HFF-Myc (cell line): ENCODE measurements around the gene NSMF.
"Not testable (repeated sequence)": the region's sequence is repeated elsewhere in the genome, so short reads cannot be mapped to it uniquely, and the experiment has no call there.

Experiments used
- DNase-seq: peaks from one replicate; pipeline ENCODE4 v3.0.0-alpha.2; 2011; ENCODE audit warnings: low read depth; ENCODE audit errors: extremely low read depth
- H3K4me3 ChIP-seq: replicated peaks from 2 replicates; pipeline ENCODE4 v1.5.1; 2011; ENCODE audit warnings: low read depth, mild to moderate bottlenecking, control low read depth, low read length
- TF ChIP-seq, protein P1 (sequence below): IDR thresholded peaks from 2 replicates; pipeline ENCODE4 v1.5.1; 2012; ENCODE audit warnings: mild to moderate bottlenecking, low read depth, low read length, control low read depth; ENCODE audit errors: missing control alignments

The NSMF gene

GRCh38 chr9:137474271-137474670 lies 15.1 kb upstream of the NSMF start:
- TF ChIP-seq, protein P1, sequence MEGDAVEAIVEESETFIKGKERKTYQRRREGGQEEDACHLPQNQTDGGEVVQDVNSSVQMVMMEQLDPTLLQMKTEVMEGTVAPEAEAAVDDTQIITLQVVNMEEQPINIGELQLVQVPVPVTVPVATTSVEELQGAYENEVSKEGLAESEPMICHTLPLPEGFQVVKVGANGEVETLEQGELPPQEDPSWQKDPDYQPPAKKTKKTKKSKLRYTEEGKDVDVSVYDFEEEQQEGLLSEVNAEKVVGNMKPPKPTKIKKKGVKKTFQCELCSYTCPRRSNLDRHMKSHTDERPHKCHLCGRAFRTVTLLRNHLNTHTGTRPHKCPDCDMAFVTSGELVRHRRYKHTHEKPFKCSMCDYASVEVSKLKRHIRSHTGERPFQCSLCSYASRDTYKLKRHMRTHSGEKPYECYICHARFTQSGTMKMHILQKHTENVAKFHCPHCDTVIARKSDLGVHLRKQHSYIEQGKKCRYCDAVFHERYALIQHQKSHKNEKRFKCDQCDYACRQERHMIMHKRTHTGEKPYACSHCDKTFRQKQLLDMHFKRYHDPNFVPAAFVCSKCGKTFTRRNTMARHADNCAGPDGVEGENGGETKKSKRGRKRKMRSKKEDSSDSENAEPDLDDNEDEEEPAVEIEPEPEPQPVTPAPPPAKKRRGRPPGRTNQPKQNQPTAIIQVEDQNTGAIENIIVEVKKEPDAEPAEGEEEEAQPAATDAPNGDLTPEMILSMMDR: no peak

GRCh38 chr9:137470785-137471184 lies 11.7 kb upstream of the NSMF start:
- TF ChIP-seq, protein P1: no peak
- no peak overlapping the region for H3K4me3 ChIP-seq
- no peak for DNase-seq

More at GRCh38 chr9:137474271-137474670, 15.1 kb upstream of the NSMF start:
- DNase-seq: no peak
- H3K4me3 ChIP-seq: no peak overlapping the region

GRCh38 chr9:137467896-137468295 lies 8.8 kb upstream of the NSMF start:
- H3K4me3 ChIP-seq: no peak overlapping the region
- no peak for DNase-seq
- TF ChIP-seq, protein P1: no peak

DNA sequence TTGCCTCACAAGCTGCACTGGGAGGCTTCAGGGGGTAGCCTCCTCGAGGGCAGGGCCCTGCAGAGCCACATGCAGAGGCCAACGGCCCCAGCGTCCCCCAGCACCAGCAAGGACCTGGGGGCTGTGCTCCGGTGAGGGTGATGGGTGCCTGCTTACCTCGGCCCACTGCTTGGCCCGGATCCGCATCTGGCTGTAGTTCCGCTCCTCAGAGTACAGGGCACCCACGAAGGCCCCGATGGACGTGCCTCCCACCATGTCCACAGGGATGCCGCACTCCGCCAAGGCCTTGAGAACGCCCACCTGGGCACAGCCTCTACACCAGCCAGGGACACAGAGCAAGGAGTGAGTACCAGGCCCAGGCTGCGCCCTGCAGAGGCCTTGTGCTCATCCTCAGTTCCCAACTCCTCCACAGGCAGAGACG lies 8.0 kb upstream of the NSMF start:
- DNase-seq: no peak
- H3K4me3 ChIP-seq: no peak overlapping the region
- TF ChIP-seq, protein P1: no peak

- not testable (repeated sequence) for DNase-seq, H3K4me3 ChIP-seq
Measured at GRCh38 chr9:137466389-137467085, 7.4 kb upstream of the NSMF start.

- no peak for DNase-seq
- no peak overlapping the region for H3K4me3 ChIP-seq
- TF ChIP-seq, protein P1: no peak
Measured at GRCh38 chr9:137465720-137466388, 6.7 kb upstream of the NSMF start.

DNA sequence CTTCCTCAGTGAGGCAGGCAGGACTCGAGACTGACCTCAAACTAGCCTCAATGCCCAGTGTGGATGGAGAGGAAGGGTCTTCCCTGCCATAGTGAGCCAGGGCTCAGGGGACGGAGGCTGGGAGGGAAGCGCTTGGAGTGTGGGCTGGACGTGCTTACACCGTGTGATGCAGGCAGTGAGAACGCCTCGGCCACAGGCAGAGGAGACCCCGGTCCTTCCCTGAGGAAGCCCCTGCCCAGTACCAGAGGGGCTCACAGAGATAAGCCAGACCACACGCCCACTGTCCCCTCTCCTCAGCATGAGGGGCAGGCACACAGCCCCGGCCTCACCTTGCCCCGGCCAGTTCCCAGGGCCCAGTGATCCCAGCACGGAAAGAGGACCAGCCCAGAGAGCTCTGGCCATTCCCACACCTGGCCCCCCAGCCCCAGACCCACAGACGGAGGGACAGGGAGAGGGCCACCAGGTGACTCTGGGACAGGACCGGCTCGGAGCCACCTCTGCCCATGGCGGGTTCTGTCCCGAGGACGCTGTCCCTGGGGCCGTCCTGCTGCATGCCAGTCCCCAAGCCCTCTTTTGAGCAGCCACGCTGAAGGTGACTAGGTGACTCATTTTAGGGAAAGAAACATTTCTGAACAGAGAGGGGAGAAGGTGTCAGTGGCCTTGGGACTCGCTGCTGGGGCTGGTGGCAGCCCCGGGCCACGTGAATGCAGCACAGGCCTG lies 6.0 kb upstream of the NSMF start:
- no peak for DNase-seq
- H3K4me3 ChIP-seq: no peak overlapping the region
- TF ChIP-seq, protein P1: no peak
